Measurements from ENCODE around the gene XPNPEP2. TPM values are rescaled to one million over a fixed set of nuclear protein-coding genes. Genes with fewer than 3 reads are reported as not detected.

The XPNPEP2 gene
- total RNA-seq, 1 donor: not detected

DNA sequence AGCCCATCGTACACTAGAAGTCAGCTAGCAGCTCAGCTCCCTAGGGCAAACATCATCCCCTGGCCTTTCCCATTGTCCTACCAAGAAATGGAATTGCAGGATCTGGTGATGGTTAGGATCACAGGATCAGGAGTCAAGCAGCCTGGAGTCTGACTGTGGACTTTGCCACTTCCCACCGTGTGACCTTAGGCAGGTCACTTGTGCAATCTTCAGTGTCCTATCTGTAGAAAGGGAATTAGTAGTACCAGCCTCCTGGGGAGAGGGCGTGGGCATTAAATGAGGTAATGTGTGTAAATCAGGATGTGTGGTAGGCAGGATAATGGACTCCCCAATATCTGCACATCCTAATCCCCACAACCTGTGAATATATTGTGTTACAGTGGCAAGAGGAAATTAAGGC lies 45.4 kb upstream of the XPNPEP2 start:
- Histone ChIP-seq H3K4me3 (ENCODE audit: insufficient read depth, low read length) (no peak overlapping the region), H3K27ac (ENCODE audit: low read depth, low read length) (no peak overlapping the region), H3K9me3 (ENCODE audit: low read depth, low read length) (no peaks in the 10 kb centered on the region), H4K20me1 (ENCODE audit: insufficient read depth, low read length) (no peaks in the 10 kb centered on the region), H3K4me2 (ENCODE audit: insufficient read depth, low read length) (no peak overlapping the region), H2AFZ (ENCODE audit: low read length) (no peak overlapping the region), H3K27me3 (ENCODE audit: insufficient read depth, low read length) (peaks cover 11% of the 10 kb centered on the region), H3K36me3 (ENCODE audit: insufficient read depth, low read length) (no peaks in the 10 kb centered on the region), H3K4me1 (ENCODE audit: insufficient read depth, low read length) (no peaks in the 10 kb centered on the region), H3K79me2 (ENCODE audit: insufficient read depth, low read length) (no peaks in the 10 kb centered on the region)
- TF ChIP-seq, protein P1, sequence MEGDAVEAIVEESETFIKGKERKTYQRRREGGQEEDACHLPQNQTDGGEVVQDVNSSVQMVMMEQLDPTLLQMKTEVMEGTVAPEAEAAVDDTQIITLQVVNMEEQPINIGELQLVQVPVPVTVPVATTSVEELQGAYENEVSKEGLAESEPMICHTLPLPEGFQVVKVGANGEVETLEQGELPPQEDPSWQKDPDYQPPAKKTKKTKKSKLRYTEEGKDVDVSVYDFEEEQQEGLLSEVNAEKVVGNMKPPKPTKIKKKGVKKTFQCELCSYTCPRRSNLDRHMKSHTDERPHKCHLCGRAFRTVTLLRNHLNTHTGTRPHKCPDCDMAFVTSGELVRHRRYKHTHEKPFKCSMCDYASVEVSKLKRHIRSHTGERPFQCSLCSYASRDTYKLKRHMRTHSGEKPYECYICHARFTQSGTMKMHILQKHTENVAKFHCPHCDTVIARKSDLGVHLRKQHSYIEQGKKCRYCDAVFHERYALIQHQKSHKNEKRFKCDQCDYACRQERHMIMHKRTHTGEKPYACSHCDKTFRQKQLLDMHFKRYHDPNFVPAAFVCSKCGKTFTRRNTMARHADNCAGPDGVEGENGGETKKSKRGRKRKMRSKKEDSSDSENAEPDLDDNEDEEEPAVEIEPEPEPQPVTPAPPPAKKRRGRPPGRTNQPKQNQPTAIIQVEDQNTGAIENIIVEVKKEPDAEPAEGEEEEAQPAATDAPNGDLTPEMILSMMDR (IDR thresholded peaks at IDR 0.05; ENCODE audit: extremely low read depth, low read depth, low read length): no peak
- no peak for DNase-seq (ENCODE audit: insufficient read length, low spot score, missing footprints)

DNA sequence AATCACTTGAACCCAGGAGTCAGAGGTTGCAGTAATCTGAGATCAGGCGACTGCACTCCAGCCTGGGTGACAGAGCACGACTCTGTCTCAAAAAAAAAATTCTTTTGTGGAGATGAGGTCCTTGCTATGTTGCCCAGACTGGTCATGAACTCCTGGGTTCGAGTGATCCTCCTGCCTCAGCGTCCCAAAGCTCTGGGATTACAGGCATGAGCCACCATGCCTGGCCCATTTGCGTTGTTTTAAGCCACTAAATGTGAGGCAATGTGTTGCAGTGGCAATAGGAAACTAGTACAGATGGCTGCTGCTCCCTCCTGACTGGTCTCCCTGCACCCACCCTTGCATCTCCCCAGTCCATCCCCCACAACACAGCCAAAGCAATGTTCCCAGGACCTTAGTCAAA lies 44.0 kb upstream of the XPNPEP2 start:
- Histone ChIP-seq H3K36me3 (ENCODE audit: insufficient read depth, low read length) (no peaks in the 10 kb centered on the region), H3K79me2 (ENCODE audit: insufficient read depth, low read length) (no peaks in the 10 kb centered on the region), H4K20me1 (ENCODE audit: insufficient read depth, low read length) (no peaks in the 10 kb centered on the region), H3K27ac (ENCODE audit: low read depth, low read length) (no peak overlapping the region), H3K9me3 (ENCODE audit: low read depth, low read length) (no peaks in the 10 kb centered on the region), H3K4me3 (ENCODE audit: insufficient read depth, low read length) (no peak overlapping the region), H3K4me1 (ENCODE audit: insufficient read depth, low read length) (no peaks in the 10 kb centered on the region), H2AFZ (ENCODE audit: low read length) (no peak overlapping the region), H3K27me3 (ENCODE audit: insufficient read depth, low read length) (peaks cover 11% of the 10 kb centered on the region), H3K4me2 (ENCODE audit: insufficient read depth, low read length) (no peak overlapping the region)
- no peak for DNase-seq (ENCODE audit: insufficient read length, low spot score, missing footprints)
- TF ChIP-seq, protein P1 (IDR thresholded peaks at IDR 0.05; ENCODE audit: extremely low read depth, low read depth, low read length): no peak

DNA sequence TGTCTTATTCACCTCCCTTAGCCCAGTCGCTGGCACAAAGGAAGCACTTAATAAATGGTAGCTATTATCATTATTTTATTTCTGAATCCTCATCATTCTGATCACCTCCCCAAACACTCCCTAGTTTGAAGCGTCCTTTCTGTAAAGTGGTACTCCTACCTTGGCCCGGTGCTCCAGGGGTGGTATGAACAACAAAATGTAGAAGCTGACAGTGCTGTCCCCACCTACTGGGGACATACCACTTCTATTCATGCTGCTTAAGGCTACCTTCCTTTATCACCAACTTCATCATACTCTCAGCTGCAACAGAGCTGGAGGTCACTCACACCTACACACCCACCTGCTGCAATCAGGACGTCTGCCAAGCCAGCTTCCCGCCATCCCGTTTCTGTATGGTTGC lies 43.2 kb upstream of the XPNPEP2 start:
- H3K4me2 ChIP-seq (ENCODE audit: insufficient read depth, low read length): no peak overlapping the region
- no peak for DNase-seq (ENCODE audit: insufficient read length, low spot score, missing footprints)
- H3K27ac ChIP-seq (ENCODE audit: low read depth, low read length): no peak overlapping the region
- no peaks in the 10 kb centered on the region for H3K36me3 ChIP-seq (ENCODE audit: insufficient read depth, low read length)
- H3K4me1 ChIP-seq (ENCODE audit: insufficient read depth, low read length): no peaks in the 10 kb centered on the region
- TF ChIP-seq, protein P1 (IDR thresholded peaks at IDR 0.05; ENCODE audit: extremely low read depth, low read depth, low read length): no peak
- H3K4me3 ChIP-seq (ENCODE audit: insufficient read depth, low read length): no peak overlapping the region
- no peaks in the 10 kb centered on the region for H4K20me1 ChIP-seq (ENCODE audit: insufficient read depth, low read length)
- H3K27me3 ChIP-seq (ENCODE audit: insufficient read depth, low read length): peaks cover 15% of the 10 kb centered on the region
- H3K9me3 ChIP-seq (ENCODE audit: low read depth, low read length): no peaks in the 10 kb centered on the region
- H2AFZ ChIP-seq (ENCODE audit: low read length): no peak overlapping the region
- H3K79me2 ChIP-seq (ENCODE audit: insufficient read depth, low read length): no peaks in the 10 kb centered on the region

DNA sequence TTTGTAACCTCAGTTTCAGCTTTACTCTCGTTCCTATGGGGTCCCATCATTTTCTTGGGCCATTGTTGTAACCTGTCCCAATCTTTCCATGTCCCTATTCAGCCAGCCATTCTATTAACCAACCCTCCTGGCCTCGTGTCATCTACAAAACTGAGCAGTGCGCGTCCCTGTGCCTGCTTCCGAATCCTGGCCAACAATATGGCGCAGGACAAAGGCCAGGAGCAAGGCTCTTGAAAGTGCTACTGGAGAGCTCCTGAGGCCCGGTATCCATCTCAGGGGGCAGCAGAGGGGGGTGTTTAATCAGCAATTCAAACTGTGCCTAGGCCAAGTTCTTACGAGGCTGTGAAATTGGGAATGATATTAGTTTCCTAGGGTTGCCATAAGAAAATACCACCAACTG lies 42.8 kb upstream of the XPNPEP2 start:
- no peaks in the 10 kb centered on the region for H3K36me3 ChIP-seq (ENCODE audit: insufficient read depth, low read length)
- no peaks in the 10 kb centered on the region for H3K79me2 ChIP-seq (ENCODE audit: insufficient read depth, low read length)
- H3K4me3 ChIP-seq (ENCODE audit: insufficient read depth, low read length): no peak overlapping the region
- no peaks in the 10 kb centered on the region for H3K9me3 ChIP-seq (ENCODE audit: low read depth, low read length)
- peaks cover 15% of the 10 kb centered on the region for H3K27me3 ChIP-seq (ENCODE audit: insufficient read depth, low read length)
- no peaks in the 10 kb centered on the region for H4K20me1 ChIP-seq (ENCODE audit: insufficient read depth, low read length)
- no peak for DNase-seq (ENCODE audit: insufficient read length, low spot score, missing footprints)
- H3K4me1 ChIP-seq (ENCODE audit: insufficient read depth, low read length): no peaks in the 10 kb centered on the region
- no peak overlapping the region for H3K4me2 ChIP-seq (ENCODE audit: insufficient read depth, low read length)
- no peak overlapping the region for H3K27ac ChIP-seq (ENCODE audit: low read depth, low read length)
- H2AFZ ChIP-seq (ENCODE audit: low read length): no peak overlapping the region
- TF ChIP-seq, protein P1 (IDR thresholded peaks at IDR 0.05; ENCODE audit: extremely low read depth, low read depth, low read length): no peak
